A673 (cell line): ENCODE data around the gene ZNF277. TPM values are rescaled to one million over a fixed set of nuclear protein-coding genes. Genes with fewer than 3 reads are reported as not detected.

Experiments used
- BruUV-seq: library from RNA; stranded (reverse); fragments of 400-500 nt; replicated peaks from 2 replicates; lab custom pipeline; 2021; lab: Mats Ljungman, UMichigan
- CTCF ChIA-PET: fragments of 300-600 bp; sonication (Branson Sonifier 250); formaldehyde crosslinking; loops from one replicate; lab custom pipeline; 2022; ENCODE audit warnings: antibody characterized with exemption; lab: Charles Lee
- POLR2A ChIA-PET: fragments of 300-600 bp; sonication (Branson Sonifier 250); formaldehyde crosslinking; loops from one replicate; lab custom pipeline; 2022; ENCODE audit warnings: antibody characterized with exemption; ENCODE audit not compliant: low non-redundant PET; lab: Charles Lee
- DNase-seq: peaks from one replicate; pipeline ENCODE4 v3.0.0-alpha.2; 2015; ENCODE audit warnings: low spot score
- H3K27ac ChIP-seq: fragments of 200-600 bp; sonication (generic); 2 replicates; pipeline ENCODE4 v1.5.1; 2016; ENCODE audit warnings: mixed run types, low read depth, mild to moderate bottlenecking, mixed read lengths, antibody characterized with exemption, low read length; ENCODE audit not compliant: poor library complexity, severe bottlenecking
- H3K27me3 ChIP-seq: fragments of 200-600 bp; sonication (generic); replicated peaks from 2 replicates; pipeline ENCODE4 v1.6.1; 2017; ENCODE audit warnings: mixed run types, low read depth, mild to moderate bottlenecking, mixed read lengths, antibody characterized with exemption, low read length; ENCODE audit not compliant: insufficient read depth, poor library complexity
- H3K36me3 ChIP-seq: fragments of 200-600 bp; sonication (generic); 2 replicates; pipeline ENCODE4 v1.6.1; 2016; ENCODE audit warnings: mixed run types, mild to moderate bottlenecking, mixed read lengths, antibody characterized with exemption, low read length; ENCODE audit not compliant: insufficient read depth, poor library complexity, severe bottlenecking
- H3K4me1 ChIP-seq: fragments of 200-600 bp; sonication (generic); 2 replicates; pipeline ENCODE4 v1.6.1; 2017; ENCODE audit warnings: mixed run types, mild to moderate bottlenecking, mixed read lengths, antibody characterized with exemption, low read length; ENCODE audit not compliant: insufficient read depth, poor library complexity, severe bottlenecking
- H3K4me3 ChIP-seq: fragments of 200-600 bp; sonication (generic); 2 replicates; pipeline ENCODE4 v1.5.1; 2016; ENCODE audit warnings: low read depth, mixed run types, mild to moderate bottlenecking, mixed read lengths, low read length; ENCODE audit not compliant: poor library complexity, severe bottlenecking
- H3K9me3 ChIP-seq: fragments of 200-600 bp; sonication (generic); 2 replicates; pipeline ENCODE4 v1.6.1; 2016; ENCODE audit warnings: mixed run types, low read depth, mild to moderate bottlenecking, mixed read lengths, antibody characterized with exemption, low read length; ENCODE audit not compliant: poor library complexity, severe bottlenecking
- CTCF ChIP-seq: fragments of 300-800, 200-600 bp; sonication (generic); conservative IDR thresholded peaks from 2 replicates; pipeline ENCODE4 v1.5.1; 2017; ENCODE audit warnings: low read depth, mild to moderate bottlenecking, antibody characterized with exemption, low read length, moderate library complexity, mixed read lengths
- EZH2 ChIP-seq: fragments of 200-600 bp; sonication (generic); IDR thresholded peaks from 2 replicates; pipeline ENCODE4 v1.6.1; 2017; ENCODE audit warnings: borderline replicate concordance, low read depth, mild to moderate bottlenecking, mixed read lengths, antibody characterized with exemption, low read length; ENCODE audit not compliant: poor library complexity, severe bottlenecking
- intact Hi-C: fragments of 100-400 bp; cut with micrococcal nuclease; formaldehyde crosslinking; loops from one replicate; pipeline ENCODE4 v1.10.0; 2022; ENCODE audit not compliant: unreplicated experiment
- total RNA-seq: library from RNA; stranded (reverse); gene quantifications from 2 replicates; pipeline ENCODE4 v1.2.3, GENCODE V29; 2021

ZNF277 gene
- total RNA-seq, 1 experiment from 2014 or later = 17.7 TPM

GRCh38 chr7:112183266-112183665 is 23.2 kb upstream of the ZNF277 start:
- Histone ChIP-seq H3K4me3 (no peak overlapping the region), H3K36me3 (no peaks in the 10 kb centered on the region), H3K9me3 (no peaks in the 10 kb centered on the region), H3K27me3 (no peaks in the 10 kb centered on the region), H3K27ac (no peak overlapping the region), H3K4me1 (no peaks in the 10 kb centered on the region)
- intact Hi-C loops = no loop called here
- no TSS peak for BruUV-seq
- ChIA-PET POLR2A (no interaction called here), CTCF (no interaction called here)
- no peak for TF ChIP-seq CTCF
- TF ChIP-seq EZH2 = no peak
- DNase-seq = no peak

GRCh38 chr7:112184455-112184854 is 22.0 kb upstream of the ZNF277 start:
- Histone ChIP-seq H3K4me1 (no peaks in the 10 kb centered on the region), H3K27me3 (no peaks in the 10 kb centered on the region), H3K9me3 (no peaks in the 10 kb centered on the region), H3K4me3 (no peak overlapping the region), H3K36me3 (no peaks in the 10 kb centered on the region), H3K27ac (no peak overlapping the region)
- TF ChIP-seq CTCF (no peak), EZH2 (no peak)
- ChIA-PET CTCF (no interaction called here), POLR2A (no interaction called here)
- BruUV-seq = no TSS peak
- intact Hi-C loops = no loop called here
- DNase-seq = no peak

- H3K4me1 ChIP-seq = no peaks in the 10 kb centered on the region
- no peak overlapping the region for H3K4me3 ChIP-seq
- DNase-seq = no peak
- BruUV-seq = no TSS peak
- H3K9me3 ChIP-seq = no peaks in the 10 kb centered on the region
- no peaks in the 10 kb centered on the region for H3K27me3 ChIP-seq
- CTCF ChIA-PET = no interaction called here
- H3K27ac ChIP-seq = no peak overlapping the region
- intact Hi-C loops = no loop called here
- POLR2A ChIA-PET = no interaction called here
- no peaks in the 10 kb centered on the region for H3K36me3 ChIP-seq
- TF ChIP-seq CTCF (no peak), EZH2 (no peak)
These were observed 21.3 kb upstream of the ZNF277 start for GRCh38 chr7:112185005-112185834.
